HG03025 (cell line): ENCODE measurements around the gene MTHFD2.
"Not testable (repeated sequence)": the region's sequence is repeated elsewhere in the genome, so short reads cannot be mapped to it uniquely, and the experiment has no call there.

Experiments used
- ATAC-seq: cut with Tn5 transposase; IDR thresholded peaks from one replicate; pipeline ENCODE4 v1.9.1; 2021; ENCODE audit warnings: mild to moderate bottlenecking, moderate library complexity; ENCODE audit not compliant: unreplicated experiment, low FRiP score

The MTHFD2 gene

DNA sequence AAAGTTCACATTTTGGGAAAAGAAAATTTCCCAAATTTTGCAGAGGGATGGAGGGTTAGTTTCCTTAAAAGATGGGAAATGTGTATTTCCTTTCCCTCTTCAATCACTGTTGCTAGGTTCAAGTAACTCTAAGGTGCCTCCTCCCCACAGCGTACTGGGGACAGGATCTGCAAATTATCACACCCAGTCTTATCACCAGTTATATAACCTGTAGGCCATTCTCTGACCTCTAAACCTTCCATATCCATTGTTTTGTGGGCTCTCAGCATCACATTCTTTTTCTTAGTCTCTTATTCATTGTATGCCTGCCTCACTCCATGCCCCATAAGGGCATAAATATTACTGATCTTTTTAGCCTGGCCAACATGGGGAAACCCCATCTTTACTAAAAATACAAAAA is 3.6 kb upstream of the MTHFD2 start:
- no peak for ATAC-seq

DNA sequence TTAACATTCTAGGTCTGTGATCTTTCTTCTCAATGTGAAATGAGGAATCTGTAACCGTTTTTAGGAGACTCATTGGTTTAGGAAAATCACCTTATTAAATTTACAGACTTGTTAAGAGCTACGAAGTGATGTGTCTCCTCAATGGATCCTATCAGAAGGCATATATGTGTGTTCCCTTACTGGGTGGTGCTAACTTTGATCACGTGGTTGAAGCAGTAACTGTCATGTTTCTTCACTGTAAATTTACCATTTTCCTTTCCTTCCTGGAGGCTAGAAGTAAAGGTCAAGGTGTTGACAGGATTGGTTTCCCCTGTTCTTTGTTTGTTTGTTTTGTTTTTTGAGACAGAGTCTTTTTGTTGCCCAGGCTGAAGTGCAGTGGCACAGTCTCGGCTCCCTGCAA is 1.4 kb upstream of the MTHFD2 start:
- ATAC-seq = no peak

DNA sequence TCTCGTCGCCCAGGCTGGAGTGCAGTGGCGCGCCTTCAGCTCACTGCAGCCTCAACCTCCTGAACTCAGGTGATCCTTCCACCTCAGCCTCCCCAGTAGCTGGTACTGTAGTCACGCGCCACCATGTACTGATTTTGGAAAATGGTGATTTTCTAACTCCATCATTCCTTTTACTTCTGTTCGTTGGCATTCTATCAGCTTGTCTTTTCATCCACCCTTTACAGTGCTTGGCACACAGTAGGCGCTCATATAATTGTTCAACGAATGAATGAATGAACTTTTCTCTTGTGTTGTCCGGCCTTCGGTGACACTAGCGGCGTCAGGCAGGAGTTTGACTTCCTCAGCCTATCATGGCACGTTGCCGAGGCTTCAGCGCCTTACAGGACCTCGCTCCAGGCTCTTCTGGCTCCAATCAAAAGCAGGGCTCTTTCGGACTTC is 373 bp upstream of the MTHFD2 start:
- no peak for ATAC-seq

DNA sequence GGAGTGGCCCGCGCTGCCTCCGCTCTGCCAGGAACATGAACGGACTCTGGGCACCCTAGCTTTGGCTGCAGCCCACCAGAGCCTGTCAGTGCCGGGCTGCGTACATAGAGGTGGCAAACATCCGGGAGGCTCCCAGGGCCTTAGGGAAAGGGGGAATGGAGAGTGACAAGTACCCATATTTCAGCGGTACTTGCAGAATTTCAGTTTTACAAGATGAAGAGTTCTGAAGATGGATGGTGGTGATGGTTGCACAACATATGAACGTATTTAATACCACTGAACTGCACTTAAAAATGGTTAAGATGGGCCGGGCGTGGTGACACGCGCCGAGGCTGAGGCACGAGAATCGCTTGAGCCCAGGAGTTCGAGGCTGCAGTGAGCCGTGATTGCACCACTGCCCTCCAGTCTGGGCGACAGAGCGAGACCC is 873 bp downstream of the MTHFD2 start:
- ATAC-seq = no peak

DNA sequence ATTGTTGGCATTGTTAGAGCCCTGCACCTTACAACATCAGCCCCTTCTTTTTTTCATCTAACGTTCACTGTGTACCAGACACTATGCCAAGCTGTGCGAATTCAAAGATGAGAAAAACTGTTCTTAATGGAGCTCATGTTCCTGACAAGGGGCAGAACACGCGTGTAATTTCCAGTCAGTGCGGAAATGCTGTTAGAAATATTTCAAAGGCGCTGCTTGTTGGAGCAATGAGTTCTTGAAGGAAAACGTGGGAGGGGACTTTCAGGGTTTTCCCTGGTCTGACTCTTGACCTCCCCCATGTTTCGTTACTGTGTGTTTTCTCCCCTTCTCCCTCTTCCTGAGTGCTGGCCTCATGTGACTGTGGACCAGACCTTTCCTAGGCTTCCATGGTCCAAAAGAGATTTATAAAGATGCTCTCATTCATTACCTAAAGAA is 1.5 kb downstream of the MTHFD2 start:
- ATAC-seq = no peak

DNA sequence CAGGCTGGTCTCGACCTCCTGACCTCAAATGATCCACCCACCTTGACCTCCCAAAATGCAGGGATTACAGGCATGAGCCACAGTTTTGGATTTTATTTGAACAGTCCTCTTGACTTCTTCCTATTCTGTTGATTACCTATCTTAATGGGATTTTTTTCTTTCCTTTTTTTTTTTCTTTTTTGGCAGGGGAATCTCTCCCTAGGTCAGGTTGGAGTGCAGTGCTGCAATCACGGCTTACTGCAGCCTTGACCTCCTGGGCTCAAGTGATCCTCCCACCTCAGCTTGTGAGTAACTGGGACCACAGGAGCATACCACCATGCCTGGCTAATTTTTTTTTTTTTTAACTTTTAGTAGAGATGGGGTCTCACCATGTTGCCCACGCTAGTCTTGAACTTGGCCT is 2.8 kb downstream of the MTHFD2 start:
- no peak for ATAC-seq

DNA sequence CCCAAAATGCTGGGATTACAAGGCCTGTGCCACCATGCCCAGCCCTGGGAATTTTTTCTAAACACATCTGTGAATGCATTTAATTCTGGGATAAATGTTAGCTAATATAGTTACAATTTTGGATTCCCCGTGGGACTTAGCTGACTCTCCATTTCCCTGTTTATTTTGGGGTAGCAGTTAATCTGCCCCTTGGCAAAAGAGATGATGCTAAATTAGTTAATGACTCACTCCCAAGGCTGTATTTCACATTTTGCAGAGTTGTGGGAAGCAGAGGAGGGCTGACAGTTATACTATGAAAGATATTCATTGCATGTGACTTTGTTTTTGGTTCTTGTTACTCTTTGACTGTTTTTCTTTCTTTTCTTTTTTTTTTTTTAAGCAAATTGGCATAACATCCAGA is 3.2 kb downstream of the MTHFD2 start:
- no peak for ATAC-seq

DNA sequence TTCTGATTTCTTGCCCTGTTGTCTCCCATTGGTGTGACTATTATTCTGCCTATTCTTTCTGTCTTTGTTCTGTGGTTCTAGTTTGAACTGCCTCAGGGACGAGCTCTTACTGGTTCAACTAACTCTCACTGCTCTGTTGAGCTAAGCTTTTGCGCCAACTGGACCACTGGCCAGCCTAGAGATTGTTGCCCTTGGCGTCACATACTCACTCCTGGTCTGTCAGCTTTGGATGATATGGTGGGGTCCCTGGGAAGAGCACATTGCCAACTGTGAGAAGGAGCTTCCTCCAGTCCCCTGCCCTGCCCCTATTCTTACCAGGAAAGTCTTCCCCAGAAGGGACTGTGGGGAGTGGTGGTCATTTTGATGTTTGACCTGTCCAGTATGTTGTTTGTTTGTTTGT is 6.0 kb downstream of the MTHFD2 start:
- no peak for ATAC-seq

DNA sequence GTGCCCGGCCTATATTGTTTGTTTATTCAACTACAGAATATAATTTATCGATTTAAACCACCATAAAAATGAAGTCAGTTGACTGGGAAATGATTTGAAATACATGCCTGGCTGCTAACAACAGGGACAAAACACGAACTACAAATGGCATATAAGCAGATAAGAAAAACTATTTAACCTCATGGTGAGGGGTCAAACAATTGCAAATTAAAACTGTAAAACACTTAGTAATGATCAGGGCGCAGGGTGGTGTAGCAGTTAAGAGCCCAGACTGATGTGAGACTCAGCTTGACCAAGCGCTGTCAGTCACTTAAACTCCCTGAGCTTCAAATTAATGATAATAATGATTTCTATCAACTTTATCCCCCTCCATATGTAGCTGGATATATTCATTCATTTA is 6.7 kb downstream of the MTHFD2 start:
- ATAC-seq = no peak

DNA sequence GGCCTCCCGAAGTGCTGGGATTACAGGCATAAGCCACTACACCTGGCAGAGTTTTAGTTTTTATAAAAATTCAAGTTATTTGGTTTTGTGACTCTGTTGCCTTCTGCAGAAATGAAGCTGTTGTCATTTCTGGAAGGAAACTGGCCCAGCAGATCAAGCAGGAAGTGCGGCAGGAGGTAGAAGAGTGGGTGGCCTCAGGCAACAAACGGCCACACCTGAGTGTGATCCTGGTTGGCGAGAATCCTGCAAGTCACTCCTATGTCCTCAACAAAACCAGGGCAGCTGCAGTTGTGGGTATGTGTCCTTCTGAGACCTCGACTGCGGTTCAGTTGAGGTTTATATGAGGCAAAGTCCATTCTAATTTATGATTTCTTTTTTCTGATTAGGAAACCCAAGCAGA is 7.2 kb downstream of the MTHFD2 start:
- no peak for ATAC-seq

DNA sequence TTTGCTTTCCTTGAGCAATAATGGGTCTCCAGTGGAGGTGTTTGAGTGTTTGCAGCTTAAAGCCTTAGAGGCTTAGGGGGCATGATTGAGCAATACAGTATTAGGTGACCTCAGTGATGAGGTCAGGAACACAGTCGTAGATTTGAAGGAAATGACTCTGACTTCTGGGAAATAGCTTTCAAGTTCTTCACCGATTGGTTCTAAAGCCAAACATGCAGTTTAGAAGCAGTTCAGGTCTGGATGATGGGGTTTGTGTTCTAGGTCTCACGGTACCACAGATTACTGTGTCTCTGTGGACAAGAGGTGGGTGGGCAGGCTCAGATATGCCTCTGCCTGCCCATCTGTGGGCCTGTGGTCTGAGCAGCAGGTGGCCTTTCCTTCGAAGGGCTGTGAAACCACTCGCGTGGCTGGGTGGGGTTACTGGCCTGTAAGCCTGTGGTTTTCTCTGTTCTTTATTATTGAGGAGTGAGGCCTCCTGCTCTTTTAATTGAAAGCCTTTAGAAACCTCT is 7.8 kb downstream of the MTHFD2 start:
- no peak for ATAC-seq

DNA sequence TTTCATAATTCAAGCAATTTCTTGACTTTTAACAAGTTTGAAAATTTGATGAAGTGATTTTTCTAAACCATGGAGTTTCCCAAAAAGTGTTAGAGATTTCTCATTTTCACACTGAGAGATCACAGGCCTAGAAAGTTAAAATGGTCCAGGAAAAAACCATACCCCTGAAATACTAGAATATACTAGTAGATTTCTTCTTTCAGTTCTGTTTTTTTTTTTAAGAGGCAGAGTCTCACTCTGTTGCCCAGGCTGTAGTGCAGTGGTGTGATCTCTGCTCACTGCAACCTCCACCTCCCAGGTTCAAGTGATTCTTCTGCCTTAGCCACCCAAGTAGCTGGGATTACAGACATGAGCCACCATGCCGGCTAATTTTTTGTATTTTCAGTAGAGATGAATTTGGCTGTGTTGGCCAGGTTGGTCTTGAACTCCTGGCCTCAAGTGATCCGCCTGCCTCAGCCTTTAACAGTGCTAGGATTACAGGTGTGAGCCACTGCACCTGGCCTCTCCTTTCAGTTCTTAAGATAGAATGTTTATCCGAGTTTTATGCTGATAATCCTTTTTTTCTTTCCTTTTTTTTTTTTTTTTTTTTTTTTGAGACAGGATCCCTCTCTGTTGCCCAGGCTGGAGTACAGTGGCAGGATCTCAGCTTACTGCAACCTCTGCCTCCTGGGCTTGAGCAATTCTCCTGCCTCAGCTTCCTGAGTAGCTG is 14.4 kb downstream of the MTHFD2 start:
- no peak for ATAC-seq

DNA sequence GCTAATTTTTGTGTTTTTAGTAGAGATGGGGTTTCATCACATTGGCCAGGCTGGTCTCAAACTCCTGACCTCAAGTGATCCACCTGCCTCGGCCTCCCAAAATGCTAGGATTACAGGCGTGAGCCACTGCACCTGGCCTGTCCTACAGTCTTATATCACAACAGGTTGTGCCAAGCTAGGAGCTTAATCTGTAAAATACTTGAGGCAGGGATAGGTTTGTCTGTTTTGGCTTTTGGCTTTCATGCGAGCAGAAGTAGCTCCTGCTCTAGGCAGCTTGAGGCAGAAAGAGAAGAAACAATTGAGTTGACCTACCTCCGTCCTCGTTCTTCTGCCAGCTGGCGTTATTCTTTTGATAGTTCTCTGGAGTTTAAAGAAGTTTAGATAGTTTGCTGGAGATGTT is 17.4 kb downstream of the MTHFD2 start:
- not testable (repeated sequence) for ATAC-seq

DNA sequence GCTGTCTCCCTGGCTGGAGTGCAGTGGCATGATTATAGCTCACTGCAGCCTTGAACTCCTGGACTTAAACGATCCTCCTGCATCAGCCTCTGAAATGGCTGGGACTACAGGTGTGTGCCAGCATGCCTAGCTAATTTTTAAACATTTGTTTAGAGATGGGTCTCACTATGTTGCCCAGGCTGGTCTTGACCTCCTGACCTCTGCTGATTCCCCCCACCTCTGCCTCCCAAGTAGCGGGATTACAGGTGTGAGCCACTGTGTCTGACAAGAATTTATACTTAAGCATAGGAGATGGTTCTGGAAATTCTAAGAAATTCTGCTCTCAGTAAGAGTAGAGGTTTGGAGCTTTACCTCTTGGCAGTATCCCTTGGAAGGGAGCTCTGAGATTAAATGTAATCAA is 18.2 kb downstream of the MTHFD2 start:
- no peak for ATAC-seq

DNA sequence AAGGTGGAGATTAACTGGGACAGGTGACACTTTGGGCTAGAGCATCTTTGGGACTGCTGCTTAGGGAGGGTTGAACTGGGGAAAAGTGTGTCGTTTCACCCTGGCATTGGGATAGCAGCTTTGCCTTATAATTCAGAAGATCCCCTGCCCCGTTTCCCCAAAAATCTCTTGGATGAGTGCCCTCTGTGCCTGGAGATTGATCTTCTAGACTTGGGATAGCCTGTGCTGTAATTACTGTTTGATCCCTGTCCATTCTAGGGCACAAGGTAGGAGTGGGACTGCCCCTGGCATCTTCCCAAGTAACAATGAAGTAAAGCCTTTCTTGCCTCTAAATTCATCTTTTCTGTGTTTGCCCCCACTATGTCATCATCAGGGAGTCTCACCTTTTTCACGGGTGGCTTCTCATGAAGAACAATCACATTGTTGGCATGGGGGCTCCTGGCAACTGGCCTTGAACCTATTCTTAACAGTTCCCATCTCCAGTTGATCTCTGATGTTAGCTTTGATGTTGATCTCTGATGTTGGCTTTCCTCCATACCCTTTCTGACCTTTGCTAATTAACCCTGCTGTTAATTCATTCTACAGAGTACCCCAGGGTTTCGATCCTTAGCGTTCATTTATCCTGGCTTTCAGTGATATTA is 21.6 kb downstream of the MTHFD2 start:
- ATAC-seq = no peak

DNA sequence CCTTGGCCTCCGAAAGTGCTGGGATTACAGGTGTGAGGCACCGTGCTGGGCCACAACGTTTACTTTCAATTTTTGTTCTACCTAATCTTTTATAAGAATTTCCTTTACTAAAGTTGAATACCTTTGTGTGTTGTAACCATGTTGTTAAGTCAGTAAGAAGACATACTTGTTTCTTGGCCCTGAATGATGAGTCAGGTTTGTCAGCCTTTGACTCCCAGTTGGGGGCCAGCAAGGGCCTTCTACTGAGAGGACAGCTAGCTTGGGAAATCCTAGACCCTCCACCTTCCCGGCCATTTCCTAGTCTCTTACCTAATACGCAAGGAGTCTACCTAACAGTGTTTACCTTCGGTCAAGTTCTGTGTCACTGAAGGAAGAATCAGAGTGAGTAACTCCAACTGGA is 22.7 kb downstream of the MTHFD2 start:
- no peak for ATAC-seq

DNA sequence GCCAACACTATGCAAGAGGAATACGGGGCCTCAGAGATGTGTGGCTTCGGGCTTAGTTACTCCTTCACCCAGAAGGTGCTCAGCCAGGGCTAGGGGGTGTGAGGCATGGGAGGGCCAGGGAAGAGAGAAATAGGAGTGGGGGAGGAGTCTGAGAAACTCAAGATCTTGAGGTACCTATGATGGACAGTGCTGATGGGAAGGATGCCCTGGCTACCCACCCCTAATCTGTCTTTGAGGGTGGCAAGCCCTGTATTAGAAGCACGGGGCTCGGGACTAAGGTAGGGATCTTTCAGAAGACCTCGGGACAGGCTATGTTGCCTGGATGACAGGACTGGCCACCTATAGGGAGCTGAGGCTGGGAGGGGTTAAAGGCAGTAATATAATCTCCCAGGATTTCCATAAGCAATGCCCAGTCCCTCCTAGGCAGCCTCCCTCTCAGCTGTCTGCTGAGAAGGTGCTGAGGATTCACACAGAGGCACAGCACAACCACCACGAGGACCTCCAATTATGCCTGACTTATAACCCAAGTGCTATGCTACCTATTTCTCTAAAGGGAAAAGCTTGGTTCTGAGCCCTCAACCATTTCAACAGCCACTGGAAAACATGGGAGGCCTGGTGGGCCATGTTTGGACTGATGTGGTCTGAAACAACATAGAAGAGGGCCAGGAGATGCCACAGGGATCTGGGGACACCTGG is 23.3 kb downstream of the MTHFD2 start:
- ATAC-seq = no peak

DNA sequence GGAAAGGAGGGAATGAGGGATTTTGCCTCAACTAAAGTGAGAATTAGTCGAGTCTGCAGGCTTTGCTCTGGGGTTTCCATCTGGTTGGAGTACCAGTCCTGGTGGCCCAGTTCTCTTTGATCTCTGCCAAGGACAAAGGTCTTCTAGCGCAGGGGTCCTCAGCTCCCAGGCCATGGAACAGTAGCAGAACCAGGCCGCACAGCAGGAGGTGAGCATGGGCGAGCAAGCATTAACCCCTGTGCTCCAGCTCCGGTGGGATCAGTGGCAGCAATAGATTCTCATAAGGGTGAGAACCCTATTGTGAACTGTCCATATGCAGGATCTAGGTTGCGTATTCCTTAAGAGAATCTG is 23.9 kb downstream of the MTHFD2 start:
- ATAC-seq = no peak

DNA sequence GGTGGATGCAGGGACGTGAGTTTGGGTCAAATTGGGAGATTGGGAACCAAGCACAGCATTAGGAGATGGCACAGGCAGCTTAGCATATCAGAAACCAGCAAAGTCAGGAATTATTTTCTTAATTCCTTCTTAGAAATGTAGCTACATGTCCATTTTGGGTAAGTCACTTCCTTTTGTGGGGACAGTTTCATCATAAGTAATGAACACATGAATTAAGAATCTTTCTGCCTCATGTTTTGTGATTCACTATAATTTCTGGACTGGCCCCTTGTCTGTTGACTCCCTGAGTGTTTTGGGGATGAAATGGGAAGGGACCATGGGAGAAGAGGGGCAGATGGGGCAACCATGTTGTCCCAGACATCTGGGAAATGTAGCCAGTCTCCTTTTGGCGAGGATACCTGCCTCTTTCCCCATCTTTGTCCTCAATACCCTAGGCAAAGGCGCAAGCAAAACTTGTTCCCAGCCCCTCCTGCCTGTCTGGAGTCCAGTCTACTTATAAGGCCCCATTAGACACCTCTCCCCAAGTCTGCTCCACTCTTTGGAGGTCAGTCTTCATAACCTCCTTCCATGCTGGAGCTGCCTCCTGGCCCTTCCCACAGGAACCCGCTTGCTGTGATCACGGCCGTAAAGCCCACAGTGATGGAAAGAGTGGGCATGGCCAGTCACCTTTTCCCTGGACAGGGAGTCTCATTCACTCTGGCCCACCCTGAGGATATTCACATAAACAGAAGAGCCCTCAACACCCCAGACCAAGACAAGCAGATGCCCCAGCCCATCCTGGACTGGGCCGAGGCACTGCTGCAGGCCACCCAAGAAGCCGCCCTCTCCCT is 25.7 kb downstream of the MTHFD2 start:
- ATAC-seq = no peak

DNA sequence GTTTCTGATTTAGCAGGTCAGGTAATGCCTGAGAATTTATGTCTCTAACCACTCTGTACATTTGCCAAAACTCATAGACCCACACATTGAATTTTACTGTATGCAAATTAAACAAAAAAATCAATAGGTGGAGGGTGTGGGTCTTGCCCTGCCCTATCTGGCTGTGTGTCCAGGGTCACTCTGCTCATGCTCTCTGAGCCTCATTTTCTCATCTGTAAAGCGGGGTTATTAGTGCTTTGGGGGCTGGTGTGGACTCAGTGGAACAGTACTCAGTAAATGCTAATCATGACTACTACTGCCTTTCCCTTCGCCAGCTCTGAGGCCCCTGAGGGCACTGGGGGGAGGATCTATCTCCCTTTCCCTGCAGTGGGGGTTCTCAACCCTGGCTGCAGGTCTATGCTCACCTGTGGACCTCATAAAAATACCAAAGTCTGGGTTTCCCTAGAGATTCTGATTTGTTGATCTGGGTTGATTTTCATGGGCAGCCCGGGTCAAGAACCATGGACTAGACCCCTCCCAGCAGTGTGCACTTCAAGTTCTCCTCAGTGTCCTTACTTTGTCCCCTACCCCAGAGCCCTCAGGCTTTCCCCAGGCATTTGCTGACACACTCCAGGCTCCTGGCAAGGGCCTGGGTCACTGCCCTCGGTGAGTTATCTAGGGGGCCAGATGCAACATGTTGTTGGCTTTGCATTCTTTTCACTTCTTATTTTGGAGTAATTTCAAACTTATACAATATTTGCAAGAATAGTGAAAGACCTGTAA is 27.5 kb downstream of the MTHFD2 start:
- ATAC-seq = no peak
